Activated CD4-positive, alpha-beta T cell treated with anti-CD3 and anti-CD28 coated beads, Interleukin-10, Interleukin-2, amounts not matched to agents 100 ng/mL and 50 ng/mL, durations not matched to agents 16 hours and 8 hours (primary cell): Measurements from ENCODE around the gene METTL24.
"Not testable (repeated sequence)": the region's sequence is repeated elsewhere in the genome, so short reads cannot be mapped to it uniquely, and the experiment has no call there.

ENCODE experiments used
- DNase-seq: peaks from one replicate; pipeline ENCODE4 v3.0.0-alpha.2; 2020

METTL24 gene

GRCh38 chr6:110246900-110247546 is 111.1 kb downstream of the METTL24 start:
- DNase-seq: no peak

GRCh38 chr6:110246378-110246777 is 111.8 kb downstream of the METTL24 start:
- DNase-seq: no peak

- not testable (repeated sequence) for DNase-seq
These were observed 113.5 kb downstream of the METTL24 start for GRCh38 chr6:110244621-110245020.

- no peak for DNase-seq
These were observed 118.4 kb downstream of the METTL24 start for GRCh38 chr6:110239526-110240274.

GRCh38 chr6:110236007-110236406 is 122.1 kb downstream of the METTL24 start:
- DNase-seq: not testable (repeated sequence)

- DNase-seq: peak; percentile 54
These were observed 124.3 kb downstream of the METTL24 start for GRCh38 chr6:110233770-110234374.

- no peak for DNase-seq
These were observed 125.7 kb downstream of the METTL24 start for GRCh38 chr6:110232450-110232849.

- no peak for DNase-seq
These were observed 131.9 kb downstream of the METTL24 start for GRCh38 chr6:110226261-110226660.

- DNase-seq: no peak
These were observed 136.4 kb downstream of the METTL24 start for GRCh38 chr6:110221738-110222137.

- DNase-seq: no peak
These were observed 140.9 kb downstream of the METTL24 start for GRCh38 chr6:110217266-110217665.

GRCh38 chr6:110216140-110216539 is 142.0 kb downstream of the METTL24 start:
- DNase-seq: no peak

- no peak for DNase-seq
These were observed 143.8 kb downstream of the METTL24 start for GRCh38 chr6:110214338-110214737.

- DNase-seq: no peak
These were observed 146.4 kb downstream of the METTL24 start for GRCh38 chr6:110211753-110212152.

GRCh38 chr6:110207652-110208051 is 150.5 kb downstream of the METTL24 start:
- no peak for DNase-seq

- no peak for DNase-seq
These were observed 156.8 kb downstream of the METTL24 start for GRCh38 chr6:110201151-110201884.

GRCh38 chr6:110198561-110198960 is 159.6 kb downstream of the METTL24 start:
- DNase-seq: no peak

- DNase-seq: no peak
These were observed 161.3 kb downstream of the METTL24 start for GRCh38 chr6:110196874-110197273.

- DNase-seq: no peak
These were observed 162.5 kb downstream of the METTL24 start for GRCh38 chr6:110195639-110196038.
